HG02763 (cell line): ENCODE measurements around the gene UCN2.

Source experiments
- ATAC-seq: cut with Tn5 transposase; IDR thresholded peaks from one replicate; pipeline ENCODE4 v1.9.1; 2021; ENCODE audit warnings: mild to moderate bottlenecking, moderate library complexity; ENCODE audit not compliant: unreplicated experiment

Gene UCN2

GRCh38 chr3:48563382-48563918 is at the start of gene UCN2:
TSS of gene UCN2 (minus strand) at chr3:48563781. CDS start at chr3:48563124, 657 bp downstream.
- no peak for ATAC-seq

- ATAC-seq, result no peak
Measured at GRCh38 chr3:48612309-48612708, 48.7 kb upstream of the UCN2 start.

GRCh38 chr3:48609088-48610005 is 45.8 kb upstream of the UCN2 start, which contains the start of gene UQCRC1:
TSS of gene UQCRC1 (minus strand) at chr3:48609646. CDS start at chr3:48609620, 26 bp downstream.
- peak; percentile 97 for ATAC-seq

GRCh38 chr3:48607519-48607918 is 43.9 kb upstream of the UCN2 start:
- no peak for ATAC-seq

- no peak for ATAC-seq
Measured at GRCh38 chr3:48601622-48601994, 38.0 kb upstream of the UCN2 start.

- ATAC-seq, result no peak
Measured at GRCh38 chr3:48600711-48601621, 37.4 kb upstream of the UCN2 start.

- ATAC-seq, result no peak
Measured at GRCh38 chr3:48599509-48600285, 36.1 kb upstream of the UCN2 start.

- no peak for ATAC-seq
Measured at GRCh38 chr3:48599077-48599501, 35.5 kb upstream of the UCN2 start.

- ATAC-seq, result no peak
Measured at GRCh38 chr3:48598323-48599076, 34.9 kb upstream of the UCN2 start.

GRCh38 chr3:48597408-48597800 is 33.8 kb upstream of the UCN2 start:
- no peak for ATAC-seq

- ATAC-seq, result no peak
Measured at GRCh38 chr3:48596676-48597407, 33.3 kb upstream of the UCN2 start.

- ATAC-seq, result no peak
Measured at GRCh38 chr3:48596157-48596556, 32.6 kb upstream of the UCN2 start.

GRCh38 chr3:48595526-48596121 is 32.0 kb upstream of the UCN2 start:
- no peak for ATAC-seq

- ATAC-seq, result no peak
Measured at GRCh38 chr3:48595075-48595525, 31.5 kb upstream of the UCN2 start, which contains the start of gene COL7A1. TSS of gene COL7A1 (minus strand) at chr3:48595329. CDS start at chr3:48595159, 170 bp downstream.

- no peak for ATAC-seq
Measured at GRCh38 chr3:48594417-48595049, 31.0 kb upstream of the UCN2 start.

- ATAC-seq, result no peak
Measured at GRCh38 chr3:48593337-48593736, 29.8 kb upstream of the UCN2 start.

- ATAC-seq, result no peak
Measured at GRCh38 chr3:48592519-48593087, 29.0 kb upstream of the UCN2 start.
